GM06990 (cell line): ENCODE results near the gene INCENP.

Experiments
- DNase-seq: peaks from one replicate; pipeline ENCODE4 v3.0.0-alpha.2; 2011; ENCODE audit not compliant: insufficient read length; ENCODE audit errors: extremely low read depth
- H3K27me3 ChIP-seq: replicated peaks from 2 replicates; pipeline ENCODE4 v1.6.0; 2011; ENCODE audit warnings: low read length; ENCODE audit not compliant: control insufficient read depth, insufficient read depth
- H3K36me3 ChIP-seq: 2 replicates; pipeline ENCODE4 v1.5.1; 2011; ENCODE audit warnings: low read length; ENCODE audit not compliant: control insufficient read depth, insufficient read depth
- H3K4me3 ChIP-seq: replicated peaks from 2 replicates; pipeline ENCODE4 v1.5.1; 2011; ENCODE audit warnings: low read depth, mild to moderate bottlenecking, control low read depth, low read length
- TF ChIP-seq, protein P1 (sequence below): IDR thresholded peaks from 2 replicates; pipeline ENCODE4 v1.5.1; 2011; ENCODE audit warnings: low read length, control low read depth, mild to moderate bottlenecking, inconsistent platforms; ENCODE audit not compliant: insufficient read depth, poor library complexity, severe bottlenecking

The INCENP gene

DNA sequence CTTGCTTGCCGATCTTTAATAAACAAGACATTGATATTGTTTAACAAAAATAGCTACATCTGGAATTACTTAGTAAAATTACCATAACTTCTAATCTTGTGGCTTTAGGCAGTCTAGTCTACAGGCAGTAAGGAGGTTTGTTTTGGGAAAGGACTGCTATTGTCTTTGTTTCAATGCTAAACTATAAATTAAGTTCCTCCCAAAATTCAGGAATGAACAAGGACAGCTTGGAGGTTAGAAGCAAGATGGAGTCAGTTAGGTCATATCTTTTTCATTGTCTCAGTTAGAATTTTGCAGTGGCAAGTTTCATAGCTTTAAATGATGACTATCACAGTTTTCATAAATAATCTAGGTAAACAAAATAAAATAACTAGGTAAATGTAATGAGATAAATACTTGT lies 36.1 kb upstream of the INCENP start:
- TF ChIP-seq, protein P1, sequence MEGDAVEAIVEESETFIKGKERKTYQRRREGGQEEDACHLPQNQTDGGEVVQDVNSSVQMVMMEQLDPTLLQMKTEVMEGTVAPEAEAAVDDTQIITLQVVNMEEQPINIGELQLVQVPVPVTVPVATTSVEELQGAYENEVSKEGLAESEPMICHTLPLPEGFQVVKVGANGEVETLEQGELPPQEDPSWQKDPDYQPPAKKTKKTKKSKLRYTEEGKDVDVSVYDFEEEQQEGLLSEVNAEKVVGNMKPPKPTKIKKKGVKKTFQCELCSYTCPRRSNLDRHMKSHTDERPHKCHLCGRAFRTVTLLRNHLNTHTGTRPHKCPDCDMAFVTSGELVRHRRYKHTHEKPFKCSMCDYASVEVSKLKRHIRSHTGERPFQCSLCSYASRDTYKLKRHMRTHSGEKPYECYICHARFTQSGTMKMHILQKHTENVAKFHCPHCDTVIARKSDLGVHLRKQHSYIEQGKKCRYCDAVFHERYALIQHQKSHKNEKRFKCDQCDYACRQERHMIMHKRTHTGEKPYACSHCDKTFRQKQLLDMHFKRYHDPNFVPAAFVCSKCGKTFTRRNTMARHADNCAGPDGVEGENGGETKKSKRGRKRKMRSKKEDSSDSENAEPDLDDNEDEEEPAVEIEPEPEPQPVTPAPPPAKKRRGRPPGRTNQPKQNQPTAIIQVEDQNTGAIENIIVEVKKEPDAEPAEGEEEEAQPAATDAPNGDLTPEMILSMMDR = no peak
- no peaks in the 10 kb centered on the region for H3K27me3 ChIP-seq
- H3K4me3 ChIP-seq = no peak overlapping the region
- DNase-seq = no peak
- no peaks in the 10 kb centered on the region for H3K36me3 ChIP-seq

GRCh38 chr11:62088331-62088933 lies 35.4 kb upstream of the INCENP start:
- Histone ChIP-seq H3K36me3 (no peaks in the 10 kb centered on the region), H3K4me3 (no peak overlapping the region), H3K27me3 (no peaks in the 10 kb centered on the region)
- TF ChIP-seq, protein P1 = no peak
- DNase-seq = no peak

DNA sequence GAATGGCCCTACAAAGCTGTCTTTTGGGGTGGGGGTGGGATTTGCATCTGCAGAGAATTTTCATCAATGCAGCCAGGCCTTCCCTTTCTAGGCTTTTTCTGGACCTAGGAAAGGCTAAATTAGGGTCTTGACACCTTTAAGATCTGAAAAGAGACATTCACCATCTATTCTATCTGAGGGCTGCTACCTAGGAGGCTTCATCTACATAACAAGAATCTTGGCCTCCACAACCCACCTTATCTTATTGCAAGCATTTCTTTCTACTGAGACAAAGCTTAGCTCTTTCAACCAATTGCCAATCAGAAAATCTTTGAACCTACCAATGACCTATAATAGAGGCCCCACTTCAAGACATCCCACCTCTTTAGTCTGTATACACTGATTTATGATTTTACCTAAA lies 20.7 kb upstream of the INCENP start:
- Histone ChIP-seq H3K36me3 (no peaks in the 10 kb centered on the region), H3K4me3 (no peak overlapping the region), H3K27me3 (no peaks in the 10 kb centered on the region)
- no peak for DNase-seq
- TF ChIP-seq, protein P1 = no peak

GRCh38 chr11:62103986-62104385 lies 19.8 kb upstream of the INCENP start:
- TF ChIP-seq, protein P1 = no peak
- Histone ChIP-seq H3K27me3 (no peaks in the 10 kb centered on the region), H3K4me3 (no peak overlapping the region), H3K36me3 (no peaks in the 10 kb centered on the region)
- no peak for DNase-seq

DNA sequence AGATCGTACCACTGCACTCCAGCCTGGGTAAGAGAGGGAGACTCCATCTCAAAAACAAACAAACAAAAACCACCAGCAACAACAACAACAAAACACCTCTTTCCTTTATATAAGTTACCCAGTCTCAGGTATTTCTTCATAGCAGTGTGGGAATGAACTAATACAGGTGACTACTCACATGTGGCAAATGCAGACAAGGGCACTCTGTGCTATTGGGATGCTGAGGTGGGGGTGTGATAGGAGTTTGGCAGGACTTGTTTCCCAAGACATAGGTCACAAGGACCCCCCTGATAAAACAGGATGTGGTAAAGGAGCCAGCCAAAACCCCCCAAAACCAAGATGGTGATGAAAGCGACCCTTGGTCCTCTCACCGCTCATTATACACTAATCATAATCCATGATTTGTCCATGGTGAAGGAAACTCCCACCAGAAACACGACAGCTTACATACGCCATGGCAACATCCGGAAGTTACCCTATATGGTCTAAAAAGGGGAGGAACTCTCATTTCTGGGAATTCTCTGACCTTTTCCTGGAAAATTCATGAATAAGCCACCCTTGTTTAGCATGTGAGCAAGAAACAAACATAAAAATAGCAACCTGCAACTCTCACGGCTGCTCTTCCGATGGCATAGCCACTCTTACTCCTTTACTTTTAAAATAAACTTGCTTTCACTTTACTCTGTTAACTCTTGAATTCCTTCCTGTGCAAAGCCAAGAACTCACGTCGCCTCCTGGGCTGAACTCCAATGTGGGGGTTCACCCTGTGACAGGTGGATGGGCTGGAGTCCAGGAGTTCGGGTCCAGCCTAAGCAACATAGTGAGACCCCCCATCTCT lies 18.8 kb upstream of the INCENP start:
- DNase-seq = no peak
- Histone ChIP-seq H3K27me3 (no peaks in the 10 kb centered on the region), H3K36me3 (no peaks in the 10 kb centered on the region), H3K4me3 (no peak overlapping the region)
- TF ChIP-seq, protein P1 = no peak
